IMR-90 (cell line): ENCODE data around the gene CFAP61. TPM values are rescaled to one million over a fixed set of nuclear protein-coding genes. Genes with fewer than 3 reads are reported as not detected.

Experiments used
- ATAC-seq: fragments of 200-7000 bp; cut with Tn5 transposase; 2 replicates; pipeline ENCODE4 v1.9.1; 2020; ENCODE audit warnings: low read depth, mild to moderate bottlenecking, moderate library complexity
- BruUV-seq: library from RNA; stranded (reverse); fragments of 400-500 nt; replicated peaks from 2 replicates; lab custom pipeline; 2021; lab: Mats Ljungman, UMichigan
- CTCF ChIA-PET: fragments of 300-600 bp; formaldehyde crosslinking; extraction: SDS; loops from one replicate; lab custom pipeline; 2021; ENCODE audit warnings: antibody characterized with exemption; lab: Yijun Ruan, JAX
- POLR2A ChIA-PET: fragments of 300-600 bp; sonication (Branson Sonifier 250); formaldehyde crosslinking; loops from one replicate; lab custom pipeline; 2022; ENCODE audit warnings: antibody characterized with exemption; ENCODE audit not compliant: unreplicated experiment; lab: Charles Lee
- DNase-seq: peaks from one replicate; pipeline ENCODE4 v3.0.0; 2013
- H2AFZ ChIP-seq: replicated peaks from 2 replicates; pipeline ENCODE3; 2013; ENCODE audit warnings: low read length, mild to moderate bottlenecking; ENCODE audit not compliant: poor library complexity
- H2AK5ac ChIP-seq: 2 replicates; pipeline ENCODE4 v1.6.1; 2013; ENCODE audit warnings: low read depth, low read length, inconsistent platforms
- H2AK9ac ChIP-seq: replicated peaks from 2 replicates; pipeline ENCODE3; 2013; ENCODE audit warnings: mild to moderate bottlenecking, low read depth, low read length, moderate library complexity; ENCODE audit not compliant: poor library complexity
- H2BK120ac ChIP-seq: 2 replicates; pipeline ENCODE4 v1.6.1; 2013; ENCODE audit warnings: low read depth, low read length, inconsistent platforms
- H2BK15ac ChIP-seq: 3 replicates; pipeline ENCODE4 v1.6.1; 2013; ENCODE audit warnings: low read depth, low read length, inconsistent platforms
- H2BK20ac ChIP-seq: 2 replicates; pipeline ENCODE4 v1.6.1; 2013; ENCODE audit warnings: low read depth, mild to moderate bottlenecking, inconsistent platforms, low read length, moderate library complexity
- H2BK5ac ChIP-seq: 2 replicates; pipeline ENCODE4 v1.6.1; 2013; ENCODE audit warnings: mild to moderate bottlenecking, low read depth, low read length, inconsistent platforms; ENCODE audit not compliant: poor library complexity, severe bottlenecking
- H3K14ac ChIP-seq: replicated peaks from 2 replicates; pipeline ENCODE4 v1.6.1; 2013; ENCODE audit warnings: low read depth, low read length, inconsistent platforms
- H3K18ac ChIP-seq: 2 replicates; pipeline ENCODE4 v1.6.1; 2013; ENCODE audit warnings: low read depth, low read length, control low read depth
- H3K23ac ChIP-seq: 2 replicates; pipeline ENCODE4 v1.6.1; 2013; ENCODE audit warnings: low read depth, low read length, inconsistent platforms
- H3K27ac ChIP-seq: 2 replicates; pipeline ENCODE4 v1.5.1; 2013; ENCODE audit warnings: mild to moderate bottlenecking, control low read depth, low read length; ENCODE audit not compliant: insufficient read depth
- H3K27me3 ChIP-seq: 2 replicates; pipeline ENCODE4 v1.6.1; 2013; ENCODE audit warnings: low read length; ENCODE audit not compliant: control insufficient read depth, insufficient read depth
- H3K36me3 ChIP-seq: 2 replicates; pipeline ENCODE4 v1.6.1; 2013; ENCODE audit warnings: low read length, mixed read lengths; ENCODE audit not compliant: control insufficient read depth, insufficient read depth
- H3K4ac ChIP-seq: 2 replicates; pipeline ENCODE4 v1.6.1; 2013; ENCODE audit warnings: low read depth, low read length, inconsistent platforms
- H3K4me1 ChIP-seq: 2 replicates; pipeline ENCODE4 v1.6.1; 2013; ENCODE audit warnings: low read length, mixed read lengths; ENCODE audit not compliant: control insufficient read depth, insufficient read depth
- H3K4me2 ChIP-seq: 2 replicates; pipeline ENCODE4 v1.6.1; 2013; ENCODE audit warnings: low read depth, mild to moderate bottlenecking, control low read depth, low read length, moderate library complexity
- H3K4me3 ChIP-seq: 2 replicates; pipeline ENCODE4 v1.5.1; 2013; ENCODE audit warnings: low read depth, mild to moderate bottlenecking, control low read depth, low read length, moderate library complexity; ENCODE audit not compliant: insufficient read depth
- H3K56ac ChIP-seq: 2 replicates; pipeline ENCODE4 v1.6.1; 2013; ENCODE audit warnings: low read length, inconsistent platforms; ENCODE audit not compliant: insufficient read depth; ENCODE audit errors: extremely low read depth
- H3K79me1 ChIP-seq, 2 experiments: 2 replicates each; pipeline ENCODE4 v1.6.1; 2013; ENCODE audit warnings: low read length in 2 of 2, inconsistent platforms in 1 of 2, low read depth in 1 of 2
- H3K9ac ChIP-seq: 2 replicates; pipeline ENCODE4 v1.6.1; 2013; ENCODE audit warnings: low read depth, low read length, control low read depth
- H3K9me1 ChIP-seq: 2 replicates; pipeline ENCODE4 v1.6.1; 2013; ENCODE audit warnings: low read length, inconsistent platforms; ENCODE audit not compliant: insufficient read depth
- H3K9me3 ChIP-seq: 2 replicates; pipeline ENCODE4 v1.6.1; 2013; ENCODE audit warnings: low read length; ENCODE audit not compliant: control insufficient read depth, insufficient read depth
- H4K20me1 ChIP-seq: 2 replicates; pipeline ENCODE4 v1.6.1; 2013; ENCODE audit warnings: low read length, inconsistent platforms; ENCODE audit not compliant: insufficient read depth
- H4K5ac ChIP-seq: 2 replicates; pipeline ENCODE4 v1.6.1; 2013; ENCODE audit warnings: mild to moderate bottlenecking, low read depth, low read length, control low read depth
- H4K8ac ChIP-seq, 2 experiments: 2 replicates each; pipeline ENCODE4 v1.6.1; 2013; ENCODE audit warnings: low read depth in 2 of 2, low read length in 2 of 2, control low read depth in 1 of 2, inconsistent platforms in 1 of 2
- H4K91ac ChIP-seq: 2 replicates; pipeline ENCODE4 v1.6.1; 2013; ENCODE audit warnings: low read depth, low read length, inconsistent platforms; ENCODE audit not compliant: insufficient read depth
- CHD1 ChIP-seq: IDR thresholded peaks from 2 replicates; pipeline ENCODE4 v1.6.1; 2012; ENCODE audit warnings: low read depth, low read length, improper control_type of control experiment
- MAFK ChIP-seq: IDR thresholded peaks from 2 replicates; pipeline ENCODE4 v1.6.1; 2012; ENCODE audit warnings: low read depth, low read length, improper control_type of control experiment
- MXI1 ChIP-seq: IDR thresholded peaks from 2 replicates; pipeline ENCODE4 v1.6.1; 2012; ENCODE audit warnings: low read depth, mild to moderate bottlenecking, low read length, moderate library complexity, borderline replicate concordance
- RAD21 ChIP-seq: IDR thresholded peaks from 2 replicates; pipeline ENCODE4 v1.6.1; 2012; ENCODE audit warnings: low read length, improper control_type of control experiment
- RCOR1 ChIP-seq: IDR thresholded peaks from 2 replicates; pipeline ENCODE4 v1.6.1; 2012; ENCODE audit warnings: mild to moderate bottlenecking, low read length, improper control_type of control experiment; ENCODE audit not compliant: insufficient replicate concordance
- RFX5 ChIP-seq: IDR thresholded peaks from 2 replicates; pipeline ENCODE4 v1.8.0; 2012; ENCODE audit warnings: low read depth, mild to moderate bottlenecking, low read length, moderate library complexity
- SMC3 ChIP-seq: fragments of 150-350 bp; IDR thresholded peaks from 2 replicates; pipeline ENCODE4 v1.6.1; 2016; ENCODE audit warnings: low read depth, mild to moderate bottlenecking, antibody characterized with exemption, low read length, moderate library complexity
- USF2 ChIP-seq: fragments of 150-350 bp; IDR thresholded peaks from 2 replicates; pipeline ENCODE4 v1.6.1; 2017; ENCODE audit warnings: mild to moderate bottlenecking, antibody characterized with exemption, low read length, low read depth
- WGBS, 2 experiments: methylation state at CpG; one replicate each; pipeline versions ENCODE4 v1.1.5 to v1.1.7; 2013; ENCODE audit warnings: missing lambda C conversion rate in 2 of 2; ENCODE audit not compliant: insufficient read length in 1 of 2; ENCODE audit errors: extremely low coverage in 2 of 2; 5-methylcytosine and 5-hydroxymethylcytosine counted together
- dilution Hi-C: fragments of 300-500 bp; cut with HindIII; formaldehyde crosslinking; loops from one replicate; pipeline ENCODE4 v1.14.3; 2018; ENCODE audit warnings: low sequenced_read_pairs; ENCODE audit not compliant: unreplicated experiment
- in situ Hi-C: fragments of 300-500 bp; cut with MboI; formaldehyde crosslinking; loops from 3 replicates; pipeline ENCODE4 v1.14.3; 2019; ENCODE audit warnings: low sequenced_read_pairs, inconsistent platforms, mixed read lengths
- intact Hi-C: fragments of 100-400 bp; cut with micrococcal nuclease; formaldehyde crosslinking; loops from 2 replicates; pipeline ENCODE4 v1.10.0; 2022
- polyA plus RNA-seq, 3 experiments: library from polyadenylated mRNA; depleted of rRNA; stranded (reverse); fragments of >200 nt; gene quantifications; 2 replicates each; pipeline ENCODE4 v1.2.3, GENCODE V29; 2012; ENCODE audit warnings: low replicate concordance in 1 of 3
- total RNA-seq: library from RNA; depleted of rRNA; stranded (reverse); fragments of >200 nt; gene quantifications from 2 replicates; pipeline ENCODE4 v1.2.3, GENCODE V29; 2012

Gene CFAP61
- total and polyA plus RNA-seq, 2 of the 4 experiments (the other 2 are of a cell fraction) = 0.07 TPM; not detected in 1

GRCh38 chr20:20370094-20370575 lies 317.8 kb downstream of the CFAP61 start (continued):
- TF ChIP-seq USF2 (no peak), MXI1 (no peak), RCOR1 (no peak)

GRCh38 chr20:20371083-20371482 lies 318.8 kb downstream of the CFAP61 start:
- CTCF ChIA-PET = interaction anchor here (0.6 to 1.6 kb wide), 4 partner anchors 11 to 286 kb away, joined by 3 to 8 read pairs (median 4); no protein-coding TSS in a partner anchor

More at GRCh38 chr20:20371083-20371482, 318.8 kb downstream of the CFAP61 start:
- Histone ChIP-seq H3K9ac (no peak overlapping the region), H2BK20ac (no peak overlapping the region), H3K18ac (no peak overlapping the region), H2BK120ac (no peak overlapping the region), H3K27me3 (peaks cover 94% of the 10 kb centered on the region), H2AK9ac (no peak overlapping the region), H3K4me3 (no peak overlapping the region), H3K56ac (no peak overlapping the region), H3K14ac (no peak overlapping the region), H2BK5ac (no peak overlapping the region), H3K4ac (no peak overlapping the region), H3K9me3 (no peaks in the 10 kb centered on the region; the same call in 1 of the 2 replicates), H3K9me1 (no peaks in the 10 kb centered on the region), H3K27ac (no peak overlapping the region), H2BK15ac (no peak overlapping the region), H4K91ac (no peak overlapping the region), H3K23ac (no peak overlapping the region), H3K4me1 (peaks cover 2% of the 10 kb centered on the region; the same call in 1 of the 2 replicates), H2AK5ac (no peak overlapping the region), H4K8ac (no peak overlapping the region), H2AFZ (no peak overlapping the region), H3K4me2 (no peak overlapping the region), H3K79me1 (no peaks in the 10 kb centered on the region), H3K36me3 (no peaks in the 10 kb centered on the region), H4K5ac (no peak overlapping the region), H4K20me1 (no peaks in the 10 kb centered on the region)
- POLR2A ChIA-PET = no interaction called here
- dilution Hi-C loops (no loop called here), intact Hi-C loops (no loop called here), in situ Hi-C loops (no loop called here)
- DNase-seq = no peak
- no peak for ATAC-seq
- TF ChIP-seq SMC3 (no peak), RFX5 (no peak), RCOR1 (no peak), CHD1 (no peak), MAFK (no peak), RAD21 (no peak)
- 10% methylated on average over 2 of the region's 7 CpGs; no CpG with 5 or more reads in 1 of the 2 experiments for WGBS, 2 experiments
- no TSS peak for BruUV-seq
